Measurements from ENCODE around the gene GAPVD1. TPM values are rescaled to one million over a fixed set of nuclear protein-coding genes. Genes with fewer than 3 reads are reported as not detected.

The GAPVD1 gene
- total RNA-seq, 1 experiment from 2014 or later = 30.5 TPM

GRCh38 chr9:125370786-125371185, 109.2 kb downstream of the GAPVD1 start:
- Histone ChIP-seq H3K79me2 (ENCODE audit: low read length) (no peaks in the 10 kb centered on the region), H3K9me2 (replicated peaks; ENCODE audit: low read length) (no peaks in the 10 kb centered on the region), H3K36me3 (ENCODE audit: low read depth, low read length) (no peaks in the 10 kb centered on the region), H3F3A (ENCODE audit: low read length, unreplicated experiment) (no peaks in the 10 kb centered on the region), H3K9me3 (ENCODE audit: low read length) (no peaks in the 10 kb centered on the region), H3K4me3 (ENCODE audit: low read length) (no peak overlapping the region), H3K27ac (ENCODE audit: low read length) (no peak overlapping the region), H3K4me1 (ENCODE audit: insufficient read depth, low read length) (no peaks in the 10 kb centered on the region), H4K20me1 (ENCODE audit: low read length) (no peaks in the 10 kb centered on the region), H2AFZ (ENCODE audit: low read length) (no peak overlapping the region), H3K4me2 (ENCODE audit: low read length) (no peak overlapping the region), H3K9ac (ENCODE audit: low read length) (no peak overlapping the region), H3K27me3 (ENCODE audit: low read length) (no peaks in the 10 kb centered on the region)
- TF ChIP-seq, protein P1, sequence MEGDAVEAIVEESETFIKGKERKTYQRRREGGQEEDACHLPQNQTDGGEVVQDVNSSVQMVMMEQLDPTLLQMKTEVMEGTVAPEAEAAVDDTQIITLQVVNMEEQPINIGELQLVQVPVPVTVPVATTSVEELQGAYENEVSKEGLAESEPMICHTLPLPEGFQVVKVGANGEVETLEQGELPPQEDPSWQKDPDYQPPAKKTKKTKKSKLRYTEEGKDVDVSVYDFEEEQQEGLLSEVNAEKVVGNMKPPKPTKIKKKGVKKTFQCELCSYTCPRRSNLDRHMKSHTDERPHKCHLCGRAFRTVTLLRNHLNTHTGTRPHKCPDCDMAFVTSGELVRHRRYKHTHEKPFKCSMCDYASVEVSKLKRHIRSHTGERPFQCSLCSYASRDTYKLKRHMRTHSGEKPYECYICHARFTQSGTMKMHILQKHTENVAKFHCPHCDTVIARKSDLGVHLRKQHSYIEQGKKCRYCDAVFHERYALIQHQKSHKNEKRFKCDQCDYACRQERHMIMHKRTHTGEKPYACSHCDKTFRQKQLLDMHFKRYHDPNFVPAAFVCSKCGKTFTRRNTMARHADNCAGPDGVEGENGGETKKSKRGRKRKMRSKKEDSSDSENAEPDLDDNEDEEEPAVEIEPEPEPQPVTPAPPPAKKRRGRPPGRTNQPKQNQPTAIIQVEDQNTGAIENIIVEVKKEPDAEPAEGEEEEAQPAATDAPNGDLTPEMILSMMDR (conservative IDR thresholded peaks at IDR 0.05; ENCODE audit: low read depth, low read length) = no peak
- no peak for TF ChIP-seq EZH2phosphoT487 (IDR thresholded peaks at IDR 0.05; ENCODE audit: borderline replicate concordance, low read length)
- no peak for TF ChIP-seq EZH2 (IDR thresholded peaks at IDR 0.05; ENCODE audit: low read length, unreplicated experiment)
- DNase-seq (no peak), ATAC-seq (no peak)
- CTCF ChIA-PET = no interaction called here
- intact Hi-C loops (cut with micrococcal nuclease) = loop anchor here (5.0 to 10.0 kb wide), 2 partner anchors 76 to 598 kb away; partner anchors contain the start of gene NR6A1
- POLR2A ChIA-PET (ENCODE audit: unreplicated experiment) = no interaction called here
- no TSS peak for BruUV-seq (replicated peaks)

DNA sequence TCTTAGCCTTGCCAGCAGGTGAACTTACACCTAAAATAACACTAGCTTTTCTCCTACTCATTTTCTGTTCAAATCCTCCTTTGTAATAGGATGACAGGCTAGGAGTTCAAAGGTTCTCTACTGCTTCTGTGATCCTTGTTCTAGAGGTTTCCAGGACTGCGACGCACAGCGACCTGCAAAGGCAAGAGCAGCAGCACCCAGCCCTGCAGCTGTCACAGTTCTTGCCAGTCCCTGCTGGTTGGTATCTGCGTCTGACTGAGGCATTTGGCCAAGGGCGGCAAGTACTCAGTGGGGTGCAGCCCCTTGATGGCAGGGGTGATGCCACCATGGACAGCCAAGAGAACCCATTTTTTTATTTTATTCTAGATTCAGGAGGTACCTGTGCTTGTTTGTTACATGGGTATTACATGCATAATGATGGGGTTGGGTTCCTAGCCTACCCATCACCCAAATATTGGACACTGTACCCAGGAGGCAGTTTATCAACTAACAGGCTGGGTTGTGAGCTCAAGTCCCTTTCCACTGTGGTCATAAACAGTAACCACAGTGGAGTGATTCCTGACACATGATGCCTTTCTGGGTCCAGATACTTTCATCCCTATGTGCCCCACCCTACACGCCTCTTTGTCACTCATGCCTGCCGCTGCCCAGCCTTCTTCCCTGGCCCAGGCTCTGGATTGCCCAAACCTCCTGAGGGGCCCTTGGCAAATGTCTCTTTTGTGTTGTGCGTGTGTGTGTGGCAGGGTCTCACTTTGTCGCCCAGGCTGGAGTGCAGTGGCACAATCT, 111.0 kb downstream of the GAPVD1 start:
- no peak overlapping the region for H3K9ac ChIP-seq (ENCODE audit: low read length)
- H4K20me1 ChIP-seq (ENCODE audit: low read length) = no peaks in the 10 kb centered on the region
- H3K36me3 ChIP-seq (ENCODE audit: low read depth, low read length) = no peaks in the 10 kb centered on the region
- DNase-seq (no peak), ATAC-seq (no peak)
- no peaks in the 10 kb centered on the region for H3F3A ChIP-seq (ENCODE audit: low read length, unreplicated experiment)
- POLR2A ChIA-PET (ENCODE audit: unreplicated experiment) = interaction anchor here (0.7 kb wide), 1 partner anchor 104 kb away, joined by 6 read pairs; no protein-coding TSS in a partner anchor
- CTCF ChIA-PET = interaction anchor here (0.6 kb wide), 1 partner anchor 130 kb away, joined by 4 read pairs; no protein-coding TSS in a partner anchor
- BruUV-seq (replicated peaks) = no TSS peak
- H3K9me2 ChIP-seq (replicated peaks; ENCODE audit: low read length) = no peaks in the 10 kb centered on the region
- H3K9me3 ChIP-seq (ENCODE audit: low read length) = no peaks in the 10 kb centered on the region
- H3K4me1 ChIP-seq (ENCODE audit: insufficient read depth, low read length) = no peaks in the 10 kb centered on the region
- no peak overlapping the region for H3K4me3 ChIP-seq (ENCODE audit: low read length)
- intact Hi-C loops (cut with micrococcal nuclease) = loop anchor here (5.0 to 10.0 kb wide), 2 partner anchors 78 to 600 kb away; partner anchors contain the start of gene NR6A1
- H2AFZ ChIP-seq (ENCODE audit: low read length) = no peak overlapping the region
- TF ChIP-seq EZH2 (IDR thresholded peaks at IDR 0.05; ENCODE audit: low read length, unreplicated experiment) = no peak
- no peaks in the 10 kb centered on the region for H3K27me3 ChIP-seq (ENCODE audit: low read length)
- H3K27ac ChIP-seq (ENCODE audit: low read length) = no peak overlapping the region
- no peak overlapping the region for H3K4me2 ChIP-seq (ENCODE audit: low read length)
- no peaks in the 10 kb centered on the region for H3K79me2 ChIP-seq (ENCODE audit: low read length)

DNA sequence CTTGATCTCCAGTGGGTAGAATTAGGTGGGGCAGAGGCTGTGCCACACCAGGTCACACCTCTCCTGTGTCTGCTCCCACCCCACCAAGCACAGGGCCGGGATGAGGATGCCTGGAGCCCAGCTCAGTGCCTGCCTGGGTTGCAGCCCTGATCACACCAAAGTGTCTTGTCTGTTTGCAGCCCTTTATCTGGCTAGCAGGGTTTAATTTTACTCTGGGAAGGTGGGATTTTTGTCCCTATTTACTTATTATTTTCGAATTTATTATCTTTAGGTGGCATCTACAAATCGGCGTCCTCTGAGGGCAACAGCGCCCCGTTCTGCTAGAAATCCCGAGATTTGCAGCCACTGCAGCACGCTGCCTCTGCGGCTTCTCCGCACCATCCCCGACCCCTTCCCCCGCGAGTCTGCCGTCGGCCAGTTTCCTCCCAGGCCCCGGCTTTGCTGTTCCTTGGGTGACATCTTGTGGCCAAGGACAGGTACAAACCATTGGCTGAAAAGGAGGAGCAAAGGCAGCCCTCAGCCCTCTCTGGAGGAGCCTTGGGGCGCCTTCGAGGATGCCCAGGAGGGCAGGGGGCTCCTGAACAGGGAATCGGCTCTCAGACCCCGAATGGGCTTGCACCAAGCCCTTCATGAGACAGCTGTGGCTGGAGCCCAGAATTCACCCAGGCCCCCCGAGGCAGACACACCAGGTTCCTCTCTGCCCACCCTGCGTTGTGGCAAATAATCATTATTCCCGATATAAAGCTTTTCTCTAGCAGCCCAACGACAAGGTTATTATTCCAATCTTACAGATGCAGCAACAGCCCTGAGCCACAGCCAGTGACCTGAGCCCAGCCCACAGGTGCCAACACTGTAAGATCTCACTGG, 113.0 kb downstream of the GAPVD1 start:
- Histone ChIP-seq H3K9me3 (ENCODE audit: low read length) (no peaks in the 10 kb centered on the region), H2AFZ (ENCODE audit: low read length) (peak overlapping the region; percentile 70; the same call in 1 of the 2 replicates), H3K79me2 (ENCODE audit: low read length) (no peaks in the 10 kb centered on the region), H3F3A (ENCODE audit: low read length, unreplicated experiment) (no peaks in the 10 kb centered on the region), H3K27ac (ENCODE audit: low read length) (no peak overlapping the region), H3K9me2 (replicated peaks; ENCODE audit: low read length) (no peaks in the 10 kb centered on the region), H3K36me3 (ENCODE audit: low read depth, low read length) (no peaks in the 10 kb centered on the region), H3K27me3 (ENCODE audit: low read length) (no peaks in the 10 kb centered on the region), H4K20me1 (ENCODE audit: low read length) (no peaks in the 10 kb centered on the region), H3K4me1 (ENCODE audit: insufficient read depth, low read length) (no peaks in the 10 kb centered on the region), H3K4me2 (ENCODE audit: low read length) (peak overlapping the region; percentile 86), H3K4me3 (ENCODE audit: low read length) (peak overlapping the region; percentile 59), H3K9ac (ENCODE audit: low read length) (no peak overlapping the region)
- BruUV-seq (replicated peaks) = no TSS peak
- POLR2A ChIA-PET (ENCODE audit: unreplicated experiment) = no interaction called here
- TF ChIP-seq EZH2 (IDR thresholded peaks at IDR 0.05; ENCODE audit: low read length, unreplicated experiment) = no peak
- TF ChIP-seq, protein P1 (conservative IDR thresholded peaks at IDR 0.05; ENCODE audit: low read depth, low read length) = peak; percentile 77
- ATAC-seq (peak; percentile 80), DNase-seq (peak; percentile 66)
- CTCF ChIA-PET = no interaction called here
- intact Hi-C loops (cut with micrococcal nuclease) = loop anchor here (1.0 to 10.0 kb wide), 3 partner anchors 80 to 602 kb away; partner anchors contain the start of gene NR6A1

Measured in PC-3 (cell line).